ENCODE measurements around the gene OR10H3. TPM values are rescaled to one million over a fixed set of nuclear protein-coding genes. Genes with fewer than 3 reads are reported as not detected.

The OR10H3 gene
- total RNA-seq, 1 donor from 2014 or later = not detected

- H3K4me3 Mint-ChIP-seq (ENCODE audit: unreplicated experiment) = no peak overlapping the region
- H3K4me1 Mint-ChIP-seq (ENCODE audit: unreplicated experiment) = no peaks in the 10 kb centered on the region
- no peak for TF ChIP-seq CTCF (IDR thresholded peaks at IDR 0.05; ENCODE audit: unreplicated experiment)
- H3K27ac Mint-ChIP-seq (ENCODE audit: unreplicated experiment) = no peak overlapping the region
- H3K27me3 Mint-ChIP-seq (ENCODE audit: unreplicated experiment) = peaks cover 4% of the 10 kb centered on the region
- peaks cover 4% of the 10 kb centered on the region for H3K36me3 Mint-ChIP-seq (ENCODE audit: low read depth, unreplicated experiment)
- H3K9me3 Mint-ChIP-seq (ENCODE audit: unreplicated experiment) = peaks cover 47% of the 10 kb centered on the region
- no peak for DNase-seq (ENCODE audit: low spot score)
These were observed 50.9 kb downstream of the OR10H3 start for GRCh38 chr19:15788594-15789270.

- Mint-ChIP-seq H3K4me3 (ENCODE audit: unreplicated experiment) (no peak overlapping the region), H3K36me3 (ENCODE audit: low read depth, unreplicated experiment) (peaks cover 4% of the 10 kb centered on the region), H3K27me3 (ENCODE audit: unreplicated experiment) (peaks cover 7% of the 10 kb centered on the region), H3K9me3 (ENCODE audit: unreplicated experiment) (peaks cover 47% of the 10 kb centered on the region), H3K4me1 (ENCODE audit: unreplicated experiment) (no peaks in the 10 kb centered on the region), H3K27ac (ENCODE audit: unreplicated experiment) (no peak overlapping the region)
- no peak for DNase-seq (ENCODE audit: low spot score)
- no peak for TF ChIP-seq CTCF (IDR thresholded peaks at IDR 0.05; ENCODE audit: unreplicated experiment)
These were observed 52.3 kb downstream of the OR10H3 start for GRCh38 chr19:15790096-15790495.

Other genes with a start within 250 kb of the OR10H3 start
- gene CYP4F22, start 229.5 kb upstream of the OR10H3 start, total RNA-seq (ENCODE audit: unreplicated experiment) = not detected
- gene CYP4F8, start 122.8 kb upstream of the OR10H3 start, total RNA-seq (ENCODE audit: unreplicated experiment) = not detected
- not detected for gene CYP4F3, start 97.1 kb upstream of the OR10H3 start, total RNA-seq (ENCODE audit: unreplicated experiment)
- not detected for gene CYP4F12, start 64.9 kb upstream of the OR10H3 start, total RNA-seq (ENCODE audit: unreplicated experiment)
- not detected for gene OR10H2, start 10.0 kb upstream of the OR10H3 start, total RNA-seq (ENCODE audit: unreplicated experiment)
- gene OR10H5, start 49.7 kb downstream of the OR10H3 start, total RNA-seq (ENCODE audit: unreplicated experiment) = not detected
- gene OR10H1, start 77.7 kb downstream of the OR10H3 start, total RNA-seq (ENCODE audit: unreplicated experiment) = not detected
- not detected for gene CYP4F2, start 160.1 kb downstream of the OR10H3 start, total RNA-seq (ENCODE audit: unreplicated experiment)
- gene CYP4F11, start 196.5 kb downstream of the OR10H3 start, total RNA-seq (ENCODE audit: unreplicated experiment) = not detected
- gene OR10H4, start 211.0 kb downstream of the OR10H3 start, total RNA-seq (ENCODE audit: unreplicated experiment) = not detected

All from endothelial cell (in vitro differentiated cells).